PC-9 (cell line): ENCODE results near the gene CIAO2A. TPM values are rescaled to one million over a fixed set of nuclear protein-coding genes. Genes with fewer than 3 reads are reported as not detected.

Experiments used
- BruUV-seq: library from RNA; stranded (reverse); fragments of 400-500 nt; replicated peaks from 2 replicates; lab custom pipeline; 2021; lab: Mats Ljungman, UMichigan
- CTCF ChIA-PET: fragments of 300-600 bp; sonication (Branson Sonifier 250); formaldehyde crosslinking; loops from one replicate; lab custom pipeline; 2022; ENCODE audit warnings: antibody characterized with exemption; lab: Charles Lee
- POLR2A ChIA-PET: fragments of 300-600 bp; sonication (Branson Sonifier 250); formaldehyde crosslinking; loops from one replicate; lab custom pipeline; 2022; ENCODE audit warnings: antibody characterized with exemption; ENCODE audit not compliant: unreplicated experiment; lab: Charles Lee
- DNase-seq, 2 experiments: peaks; one replicate each; pipeline versions ENCODE4 v3.0.0 to v3.0.0-alpha.2; 2015 to 2022; ENCODE audit warnings: mixed read lengths in 1 of 2
- H2AFZ ChIP-seq: fragments of 200-600 bp; sonication (generic); 2 replicates; pipeline ENCODE4 v1.8.1; 2017; ENCODE audit warnings: antibody characterized with exemption
- H3F3A ChIP-seq: fragments of 200-600 bp; sonication (generic); 2 replicates; pipeline ENCODE4 v1.8.1; 2017; ENCODE audit warnings: antibody characterized with exemption, mild to moderate bottlenecking, low read depth; ENCODE audit not compliant: insufficient read depth
- H3K27ac ChIP-seq: fragments of 200-600 bp; sonication (generic); 2 replicates; pipeline ENCODE4 v1.6.1; 2016; ENCODE audit warnings: mixed run types
- H3K27me3 ChIP-seq: fragments of 200-600 bp; sonication (generic); 2 replicates; pipeline ENCODE4 v1.6.1; 2016; ENCODE audit warnings: low read depth, mixed run types; ENCODE audit not compliant: insufficient read depth
- H3K36me3 ChIP-seq: fragments of 200-600 bp; sonication (generic); 2 replicates; pipeline ENCODE4 v1.6.1; 2016; ENCODE audit warnings: low read depth, mixed run types
- H3K4me1 ChIP-seq: fragments of 200-600 bp; sonication (generic); replicated peaks from 2 replicates; pipeline ENCODE4 v1.6.1; 2016; ENCODE audit warnings: mixed run types; ENCODE audit not compliant: insufficient read depth
- H3K4me2 ChIP-seq: fragments of 200-600 bp; sonication (generic); 2 replicates; pipeline ENCODE4 v1.6.1; 2017; ENCODE audit warnings: mixed run types
- H3K4me3 ChIP-seq: fragments of 200-600 bp; sonication (generic); 2 replicates; pipeline ENCODE4 v1.6.1; 2016; ENCODE audit warnings: mixed run types
- H3K79me2 ChIP-seq: fragments of 200-600 bp; sonication (generic); 2 replicates; pipeline ENCODE4 v1.6.1; 2017; ENCODE audit warnings: low read depth, mixed run types
- H3K9me2 ChIP-seq: fragments of 200-600 bp; sonication (generic); 2 replicates; pipeline ENCODE4 v1.8.1; 2017; ENCODE audit warnings: mild to moderate bottlenecking; ENCODE audit not compliant: insufficient read depth
- H3K9me3 ChIP-seq: fragments of 200-600 bp; sonication (generic); 2 replicates; pipeline ENCODE4 v1.8.1; 2016; ENCODE audit warnings: low read depth; ENCODE audit not compliant: insufficient read depth
- H4K20me1 ChIP-seq: fragments of 200-600 bp; sonication (generic); 2 replicates; pipeline ENCODE4 v1.8.1; 2017; ENCODE audit not compliant: insufficient read depth
- EZH2 ChIP-seq: fragments of 200-600 bp; sonication (generic); IDR thresholded peaks from 2 replicates; pipeline ENCODE4 v1.8.0; 2017; ENCODE audit warnings: antibody characterized with exemption, low read depth
- intact Hi-C: fragments of 100-400 bp; cut with micrococcal nuclease; formaldehyde crosslinking; loops from one replicate; pipeline ENCODE4 v1.10.0; 2022; ENCODE audit not compliant: unreplicated experiment
- total RNA-seq: library from RNA; stranded (reverse); gene quantifications from 2 replicates; pipeline ENCODE4 v1.2.3, GENCODE V29; 2021
- TF ChIP-seq, protein P1 (sequence below): fragments of 200-600 bp; sonication (generic); conservative IDR thresholded peaks from 2 replicates; pipeline ENCODE4 v1.6.1; 2017; ENCODE audit warnings: mixed run types, antibody characterized with exemption, mild to moderate bottlenecking, moderate library complexity

CIAO2A gene
- total RNA-seq, 1 experiment from 2014 or later, result 76.3 TPM

DNA sequence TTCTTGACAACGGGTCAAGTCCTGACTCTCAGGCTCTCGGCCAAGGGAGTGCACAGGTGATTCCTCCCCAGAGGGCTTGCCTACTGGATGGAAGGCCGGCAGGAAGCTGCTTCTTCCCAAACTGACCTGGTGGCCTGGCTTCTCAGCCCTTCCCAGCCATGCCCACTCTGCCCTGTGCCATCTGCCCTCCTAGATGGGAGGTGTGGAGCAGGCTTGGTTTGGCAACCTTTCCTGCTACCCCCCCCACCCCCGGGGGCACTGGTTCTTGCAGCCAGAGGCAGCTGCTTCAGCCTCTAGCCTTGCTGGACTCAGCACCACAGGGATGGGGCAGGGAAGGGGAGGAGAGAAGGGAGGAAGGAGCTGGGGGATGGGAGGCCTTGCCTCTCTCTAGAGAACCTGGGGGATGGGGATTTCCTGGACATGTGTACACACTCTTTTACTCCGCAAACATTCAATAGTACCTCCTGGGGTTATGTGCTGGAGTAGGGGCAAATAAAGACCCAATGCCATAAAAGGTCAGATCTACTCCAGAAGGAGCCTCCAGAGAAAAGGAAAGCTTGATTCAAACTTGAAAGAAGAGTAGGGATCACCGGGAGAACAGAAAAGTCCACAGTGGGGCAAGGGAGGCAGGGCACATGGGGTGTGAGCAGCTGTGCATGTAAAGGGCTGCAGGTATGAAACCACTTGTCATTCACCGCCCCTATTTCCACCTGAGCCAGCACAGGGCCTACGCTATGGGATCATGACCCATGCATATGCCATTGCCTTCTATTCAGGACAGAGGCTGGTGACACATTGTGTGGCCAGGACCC, 43.2 kb downstream of the CIAO2A start:
- no peak for TF ChIP-seq EZH2
- TF ChIP-seq, protein P1, sequence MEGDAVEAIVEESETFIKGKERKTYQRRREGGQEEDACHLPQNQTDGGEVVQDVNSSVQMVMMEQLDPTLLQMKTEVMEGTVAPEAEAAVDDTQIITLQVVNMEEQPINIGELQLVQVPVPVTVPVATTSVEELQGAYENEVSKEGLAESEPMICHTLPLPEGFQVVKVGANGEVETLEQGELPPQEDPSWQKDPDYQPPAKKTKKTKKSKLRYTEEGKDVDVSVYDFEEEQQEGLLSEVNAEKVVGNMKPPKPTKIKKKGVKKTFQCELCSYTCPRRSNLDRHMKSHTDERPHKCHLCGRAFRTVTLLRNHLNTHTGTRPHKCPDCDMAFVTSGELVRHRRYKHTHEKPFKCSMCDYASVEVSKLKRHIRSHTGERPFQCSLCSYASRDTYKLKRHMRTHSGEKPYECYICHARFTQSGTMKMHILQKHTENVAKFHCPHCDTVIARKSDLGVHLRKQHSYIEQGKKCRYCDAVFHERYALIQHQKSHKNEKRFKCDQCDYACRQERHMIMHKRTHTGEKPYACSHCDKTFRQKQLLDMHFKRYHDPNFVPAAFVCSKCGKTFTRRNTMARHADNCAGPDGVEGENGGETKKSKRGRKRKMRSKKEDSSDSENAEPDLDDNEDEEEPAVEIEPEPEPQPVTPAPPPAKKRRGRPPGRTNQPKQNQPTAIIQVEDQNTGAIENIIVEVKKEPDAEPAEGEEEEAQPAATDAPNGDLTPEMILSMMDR, result no peak
- peaks cover 7% of the 10 kb centered on the region; the same call in 1 of the 2 replicates for H3K4me1 ChIP-seq
- H3K79me2 ChIP-seq, result no peaks in the 10 kb centered on the region
- no peak overlapping the region for H3K4me2 ChIP-seq
- BruUV-seq, result no TSS peak
- H3K36me3 ChIP-seq, result no peaks in the 10 kb centered on the region
- H3K27ac ChIP-seq, result no peak overlapping the region
- H3K9me2 ChIP-seq, result no peaks in the 10 kb centered on the region
- no peaks in the 10 kb centered on the region for H3K9me3 ChIP-seq
- H3F3A ChIP-seq, result no peaks in the 10 kb centered on the region
- H4K20me1 ChIP-seq, result no peaks in the 10 kb centered on the region
- POLR2A ChIA-PET, result no interaction called here
- no peak overlapping the region for H2AFZ ChIP-seq
- H3K27me3 ChIP-seq, result no peaks in the 10 kb centered on the region
- DNase-seq, result no peak
- intact Hi-C loops, result no loop called here
- H3K4me3 ChIP-seq, result no peak overlapping the region
- CTCF ChIA-PET, result interaction anchor here (0.9 kb wide), 1 partner anchor 105 kb away, joined by 3 read pairs; no protein-coding TSS in a partner anchor

DNA sequence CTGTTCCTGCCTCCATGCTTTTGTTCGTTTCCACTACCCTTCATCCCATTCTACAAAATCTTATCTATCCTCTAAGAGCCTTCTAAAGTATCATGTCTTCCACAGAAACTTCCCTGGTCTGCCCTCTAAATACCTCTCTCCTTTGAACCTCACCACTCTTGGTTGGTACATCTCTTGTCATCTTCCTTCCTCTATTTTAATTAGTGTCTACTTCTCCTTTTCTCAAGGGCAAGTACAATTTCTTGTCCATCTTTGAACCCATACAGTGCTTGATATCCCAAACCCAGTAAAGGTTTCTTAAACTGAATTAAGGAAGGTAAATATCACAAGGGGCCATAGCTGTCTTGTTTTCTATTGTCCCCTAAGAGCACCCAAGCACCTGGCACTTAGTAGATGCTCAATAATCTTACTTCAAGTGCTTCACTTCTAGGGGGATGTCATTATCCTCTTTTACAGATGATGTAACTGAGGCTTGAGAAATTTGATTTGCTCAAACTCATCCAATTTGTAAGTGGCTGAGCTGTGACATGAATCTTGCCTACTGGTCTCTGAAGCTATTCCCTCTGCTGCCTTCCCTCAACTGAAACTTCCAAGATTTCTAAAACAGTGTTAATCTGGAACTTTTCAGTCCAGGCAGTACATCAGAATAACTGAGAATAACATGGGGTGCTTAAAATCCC, 44.7 kb downstream of the CIAO2A start:
- no peak overlapping the region for H2AFZ ChIP-seq
- H3K27ac ChIP-seq, result no peak overlapping the region
- no peaks in the 10 kb centered on the region for H3K79me2 ChIP-seq
- ChIA-PET POLR2A (no interaction called here), CTCF (interaction anchor here (1.2 kb wide), 1 partner anchor 103 kb away, joined by 4 read pairs; no protein-coding TSS in a partner anchor)
- no peak for DNase-seq
- no peaks in the 10 kb centered on the region for H3K36me3 ChIP-seq
- no peak overlapping the region for H3K4me3 ChIP-seq
- no peak for TF ChIP-seq EZH2
- TF ChIP-seq, protein P1, result no peak
- intact Hi-C loops, result loop anchor here (5.0 kb wide), 3 partner anchors 37 to 297 kb away; no protein-coding TSS in a partner anchor
- H3F3A ChIP-seq, result no peaks in the 10 kb centered on the region
- peaks cover 7% of the 10 kb centered on the region; the same call in 1 of the 2 replicates for H3K4me1 ChIP-seq
- no TSS peak for BruUV-seq
- no peaks in the 10 kb centered on the region for H3K9me2 ChIP-seq
- H3K27me3 ChIP-seq, result no peaks in the 10 kb centered on the region
- no peak overlapping the region for H3K4me2 ChIP-seq
- H3K9me3 ChIP-seq, result no peaks in the 10 kb centered on the region
- no peaks in the 10 kb centered on the region for H4K20me1 ChIP-seq

DNA sequence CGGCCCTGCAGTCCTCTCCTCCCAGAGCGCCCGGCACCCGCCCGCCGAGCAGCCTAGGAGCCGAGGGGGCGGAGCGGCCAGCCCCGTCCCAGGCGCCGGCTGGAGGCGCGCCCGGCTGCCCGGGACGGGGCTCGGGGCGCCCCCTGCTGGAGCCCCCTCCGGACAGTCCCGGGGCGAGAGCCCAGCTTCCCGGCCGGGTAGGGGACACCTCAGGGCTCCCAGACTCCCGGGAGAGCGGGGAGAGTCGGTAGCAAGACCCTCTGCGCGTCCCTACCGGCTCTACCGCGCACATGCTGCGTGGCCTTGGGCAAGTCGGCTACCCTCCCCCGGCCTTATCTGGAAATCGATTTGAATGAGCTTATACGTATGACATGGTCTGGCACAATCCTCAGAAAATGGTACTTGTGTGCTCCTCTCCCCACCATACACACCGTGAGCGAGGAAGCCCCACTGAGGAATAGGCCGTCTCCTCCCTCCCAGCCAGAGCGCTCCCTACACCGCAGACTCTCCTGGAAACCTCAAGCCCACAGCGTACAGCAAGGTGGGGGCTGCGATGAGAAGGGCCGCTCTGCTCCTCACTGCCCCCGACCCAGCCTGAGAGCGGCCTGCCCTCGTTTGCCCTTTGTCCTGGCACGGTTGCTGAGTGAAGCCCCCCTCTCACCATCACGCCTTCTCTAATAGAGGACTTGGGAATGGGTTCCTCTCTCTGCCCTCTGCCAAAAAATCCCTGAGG, 47.1 kb downstream of the CIAO2A start, which contains the start of gene DAPK2:
Gene DAPK2, minus strand, starts transcription at position 65 of the 733 bp plus-strand sequence. CDS start 6,224 bp downstream, outside the sequence.
- Histone ChIP-seq H3K27ac (no peak within 1 kb of the TSS), H3K4me3 (peak within 1 kb of the TSS; percentile 51; the same call in 1 of the 2 replicates)
- intact Hi-C loops, result loop anchor here (1.0 to 5.0 kb wide), 5 partner anchors 34 to 294 kb away; no protein-coding TSS in a partner anchor

More for the DNA sequence above, 47.1 kb downstream of the CIAO2A start, which contains the start of gene DAPK2:
- Histone ChIP-seq H2AFZ (0 out of 2 replicates have a peak within 1 kb of the TSS, but pooled peaks have one; percentile 11), H3K4me1 (peaks cover 7% of the 10 kb centered on the region; the same call in 1 of the 2 replicates), H3K27me3 (no peaks in the 10 kb centered on the region), H4K20me1 (no peaks in the 10 kb centered on the region), H3K79me2 (no peaks in the 10 kb centered on the region), H3K9me2 (no peaks in the 10 kb centered on the region), H3F3A (no peaks in the 10 kb centered on the region), H3K36me3 (no peaks in the 10 kb centered on the region), H3K4me2 (peak within 1 kb of the TSS; percentile 79), H3K9me3 (no peaks in the 10 kb centered on the region)
- CTCF ChIA-PET, result interaction anchor here (0.6 to 3.9 kb wide), 9 partner anchors 16 to 294 kb away, joined by 3 to 46 read pairs (median 3); no protein-coding TSS in a partner anchor
- POLR2A ChIA-PET, result interaction anchor here (0.6 kb wide), 1 partner anchor 341 kb away, joined by 5 read pairs; no protein-coding TSS in a partner anchor
- BruUV-seq, result no TSS peak
- TF ChIP-seq, protein P1, result peak; percentile 65
- TF ChIP-seq EZH2, result no peak
- DNase-seq, result peak; percentile 40 to 83
